ENCODE measurements around the gene CPTP.

Gene CPTP

GRCh38 chr1:1371746-1372711 is 47.4 kb downstream of the CPTP start:
- no peak overlapping the region for H3K4me3 ChIP-seq (ENCODE audit: low read depth, low read length)
- TF ChIP-seq, protein P1, sequence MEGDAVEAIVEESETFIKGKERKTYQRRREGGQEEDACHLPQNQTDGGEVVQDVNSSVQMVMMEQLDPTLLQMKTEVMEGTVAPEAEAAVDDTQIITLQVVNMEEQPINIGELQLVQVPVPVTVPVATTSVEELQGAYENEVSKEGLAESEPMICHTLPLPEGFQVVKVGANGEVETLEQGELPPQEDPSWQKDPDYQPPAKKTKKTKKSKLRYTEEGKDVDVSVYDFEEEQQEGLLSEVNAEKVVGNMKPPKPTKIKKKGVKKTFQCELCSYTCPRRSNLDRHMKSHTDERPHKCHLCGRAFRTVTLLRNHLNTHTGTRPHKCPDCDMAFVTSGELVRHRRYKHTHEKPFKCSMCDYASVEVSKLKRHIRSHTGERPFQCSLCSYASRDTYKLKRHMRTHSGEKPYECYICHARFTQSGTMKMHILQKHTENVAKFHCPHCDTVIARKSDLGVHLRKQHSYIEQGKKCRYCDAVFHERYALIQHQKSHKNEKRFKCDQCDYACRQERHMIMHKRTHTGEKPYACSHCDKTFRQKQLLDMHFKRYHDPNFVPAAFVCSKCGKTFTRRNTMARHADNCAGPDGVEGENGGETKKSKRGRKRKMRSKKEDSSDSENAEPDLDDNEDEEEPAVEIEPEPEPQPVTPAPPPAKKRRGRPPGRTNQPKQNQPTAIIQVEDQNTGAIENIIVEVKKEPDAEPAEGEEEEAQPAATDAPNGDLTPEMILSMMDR (IDR thresholded peaks at IDR 0.05; ENCODE audit: borderline replicate concordance, insufficient read depth, low read depth, low read length) = peak; percentile 96

- TF ChIP-seq, protein P1 (IDR thresholded peaks at IDR 0.05; ENCODE audit: borderline replicate concordance, insufficient read depth, low read depth, low read length) = no peak
- H3K4me3 ChIP-seq (ENCODE audit: low read depth, low read length) = no peak overlapping the region
These were observed 48.6 kb downstream of the CPTP start for GRCh38 chr1:1373051-1373814.

- TF ChIP-seq, protein P1 (IDR thresholded peaks at IDR 0.05; ENCODE audit: borderline replicate concordance, insufficient read depth, low read depth, low read length) = no peak
These were observed 49.4 kb downstream of the CPTP start for GRCh38 chr1:1373815-1374588.

GRCh38 chr1:1374589-1374928 is 50.0 kb downstream of the CPTP start:
- TF ChIP-seq, protein P1 (IDR thresholded peaks at IDR 0.05; ENCODE audit: borderline replicate concordance, insufficient read depth, low read depth, low read length) = no peak
- H3K4me3 ChIP-seq (ENCODE audit: low read depth, low read length) = peak overlapping the region; percentile 99

More at GRCh38 chr1:1373815-1374588, 49.4 kb downstream of the CPTP start:
- H3K4me3 ChIP-seq (ENCODE audit: low read depth, low read length) = peak overlapping the region; percentile 99

DNA sequence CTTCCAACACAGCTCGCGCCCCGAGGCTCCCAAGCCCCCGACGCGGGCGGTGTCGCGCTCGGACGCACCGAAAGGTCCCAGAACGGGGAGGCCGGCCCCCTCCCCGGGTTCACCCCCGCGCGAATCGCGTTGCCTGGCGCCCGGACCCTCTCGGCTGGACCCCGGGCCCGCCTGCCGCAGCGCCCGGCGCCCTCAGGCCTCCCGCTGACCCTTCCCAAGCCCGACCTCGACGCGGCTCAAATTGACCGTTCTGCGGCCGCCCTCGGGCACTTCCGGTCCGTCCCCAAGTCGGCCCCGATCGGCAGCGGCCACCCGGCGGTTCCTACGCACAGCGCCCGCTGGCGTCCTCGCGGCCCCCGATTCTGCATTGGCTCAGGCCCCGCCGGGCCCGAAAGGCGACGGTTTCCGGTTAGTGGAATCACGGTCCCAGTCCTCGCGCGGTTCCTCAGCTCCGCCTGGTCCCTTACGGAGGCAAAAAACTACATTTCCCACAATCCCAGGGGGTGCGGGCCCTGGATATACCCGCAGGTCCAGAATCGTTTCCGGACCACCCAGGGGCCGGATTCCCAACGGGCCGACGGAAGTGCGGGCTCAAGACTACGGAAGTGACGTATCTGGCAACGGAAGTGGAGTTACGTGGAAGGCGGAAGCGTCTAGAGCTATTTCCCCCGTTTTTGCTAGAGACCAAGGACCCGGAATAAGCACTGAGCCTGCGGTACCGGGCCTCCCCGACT is 50.5 kb downstream of the CPTP start, which contains the start of gene AURKAIP1:
TSS of gene AURKAIP1 (minus strand) at position 279 of the 734 bp plus-strand sequence. CDS start 451 bp downstream, outside the sequence.
- H3K4me3 ChIP-seq (ENCODE audit: low read depth, low read length) = peak within 1 kb of the TSS; percentile 99

More for the DNA sequence above, 50.5 kb downstream of the CPTP start, which contains the start of gene AURKAIP1:
- TF ChIP-seq, protein P1 (IDR thresholded peaks at IDR 0.05; ENCODE audit: borderline replicate concordance, insufficient read depth, low read depth, low read length) = peak; percentile 37; the same call in 1 of the 2 replicates
